22Rv1 (cell line): ENCODE data around the gene TRIM22.
"Not testable (repeated sequence)": the region's sequence is repeated elsewhere in the genome, so short reads cannot be mapped to it uniquely, and the experiment has no call there.

Experiments used
- ZFX ChIP-seq: fragments of 450-650 bp; IDR thresholded peaks from 2 replicates; pipeline ENCODE4 v1.6.1; 2017; ENCODE audit warnings: antibody characterized with exemption, borderline replicate concordance
- TF ChIP-seq, protein P1 (sequence below): fragments of 450-650 bp; IDR thresholded peaks from 2 replicates; pipeline ENCODE4 v1.5.1; 2017; ENCODE audit warnings: mild to moderate bottlenecking

DNA sequence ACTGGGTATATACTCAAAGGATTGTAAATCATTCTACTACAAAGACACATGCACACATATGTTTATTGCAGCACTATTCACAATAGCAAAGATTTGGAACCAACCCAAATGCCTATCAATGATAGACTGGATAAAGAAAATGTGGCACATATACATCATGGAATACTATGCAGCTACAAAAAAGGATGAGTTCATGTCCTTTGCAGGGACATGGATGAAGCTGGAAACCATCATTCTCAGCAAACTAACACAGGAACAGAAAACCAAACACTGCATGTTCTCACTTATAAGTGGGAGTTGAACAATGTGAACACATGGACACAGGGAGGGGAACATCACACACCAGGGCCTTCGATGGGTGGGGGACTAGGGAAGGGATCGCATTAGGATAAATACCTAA, 32.6 kb upstream of the TRIM22 start:
- TF ChIP-seq, protein P1, sequence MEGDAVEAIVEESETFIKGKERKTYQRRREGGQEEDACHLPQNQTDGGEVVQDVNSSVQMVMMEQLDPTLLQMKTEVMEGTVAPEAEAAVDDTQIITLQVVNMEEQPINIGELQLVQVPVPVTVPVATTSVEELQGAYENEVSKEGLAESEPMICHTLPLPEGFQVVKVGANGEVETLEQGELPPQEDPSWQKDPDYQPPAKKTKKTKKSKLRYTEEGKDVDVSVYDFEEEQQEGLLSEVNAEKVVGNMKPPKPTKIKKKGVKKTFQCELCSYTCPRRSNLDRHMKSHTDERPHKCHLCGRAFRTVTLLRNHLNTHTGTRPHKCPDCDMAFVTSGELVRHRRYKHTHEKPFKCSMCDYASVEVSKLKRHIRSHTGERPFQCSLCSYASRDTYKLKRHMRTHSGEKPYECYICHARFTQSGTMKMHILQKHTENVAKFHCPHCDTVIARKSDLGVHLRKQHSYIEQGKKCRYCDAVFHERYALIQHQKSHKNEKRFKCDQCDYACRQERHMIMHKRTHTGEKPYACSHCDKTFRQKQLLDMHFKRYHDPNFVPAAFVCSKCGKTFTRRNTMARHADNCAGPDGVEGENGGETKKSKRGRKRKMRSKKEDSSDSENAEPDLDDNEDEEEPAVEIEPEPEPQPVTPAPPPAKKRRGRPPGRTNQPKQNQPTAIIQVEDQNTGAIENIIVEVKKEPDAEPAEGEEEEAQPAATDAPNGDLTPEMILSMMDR: not testable (repeated sequence)
- not testable (repeated sequence) for TF ChIP-seq ZFX
